ENCODE measurements around the gene GOLGA7B.

Gene GOLGA7B

DNA sequence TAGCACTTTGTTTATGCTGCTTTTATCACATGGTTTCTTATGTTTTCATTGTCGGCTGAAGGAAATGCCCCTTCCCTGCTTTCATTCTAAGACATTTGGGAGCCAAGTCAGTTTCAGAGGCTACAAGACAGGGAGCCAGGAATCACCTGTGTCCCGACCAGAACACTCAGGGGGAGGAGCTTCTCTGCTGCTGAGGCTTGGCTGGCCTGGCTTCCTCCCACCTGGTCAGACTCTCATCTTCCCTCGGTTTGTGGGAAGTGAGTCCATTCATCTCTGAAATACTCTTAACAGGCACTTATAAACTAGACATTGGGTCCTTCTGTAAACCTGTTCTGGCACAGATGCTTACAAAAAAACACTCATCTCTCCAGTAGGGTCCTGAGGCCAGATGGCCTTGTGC, 19.6 kb upstream of the GOLGA7B start:
- TF ChIP-seq ISL1 (CRISPR knock-in tag; IDR thresholded peaks at IDR 0.05) = no peak
- no peak for TF ChIP-seq CSDC2 (CRISPR knock-in tag; IDR thresholded peaks at IDR 0.05)
- TF ChIP-seq PATZ1 (CRISPR knock-in tag; IDR thresholded peaks at IDR 0.05; ENCODE audit: borderline replicate concordance) = no peak
- no peak for TF ChIP-seq POU6F1 (CRISPR knock-in tag; IDR thresholded peaks at IDR 0.05; ENCODE audit: borderline replicate concordance, low read depth)
- TF ChIP-seq, protein P1, sequence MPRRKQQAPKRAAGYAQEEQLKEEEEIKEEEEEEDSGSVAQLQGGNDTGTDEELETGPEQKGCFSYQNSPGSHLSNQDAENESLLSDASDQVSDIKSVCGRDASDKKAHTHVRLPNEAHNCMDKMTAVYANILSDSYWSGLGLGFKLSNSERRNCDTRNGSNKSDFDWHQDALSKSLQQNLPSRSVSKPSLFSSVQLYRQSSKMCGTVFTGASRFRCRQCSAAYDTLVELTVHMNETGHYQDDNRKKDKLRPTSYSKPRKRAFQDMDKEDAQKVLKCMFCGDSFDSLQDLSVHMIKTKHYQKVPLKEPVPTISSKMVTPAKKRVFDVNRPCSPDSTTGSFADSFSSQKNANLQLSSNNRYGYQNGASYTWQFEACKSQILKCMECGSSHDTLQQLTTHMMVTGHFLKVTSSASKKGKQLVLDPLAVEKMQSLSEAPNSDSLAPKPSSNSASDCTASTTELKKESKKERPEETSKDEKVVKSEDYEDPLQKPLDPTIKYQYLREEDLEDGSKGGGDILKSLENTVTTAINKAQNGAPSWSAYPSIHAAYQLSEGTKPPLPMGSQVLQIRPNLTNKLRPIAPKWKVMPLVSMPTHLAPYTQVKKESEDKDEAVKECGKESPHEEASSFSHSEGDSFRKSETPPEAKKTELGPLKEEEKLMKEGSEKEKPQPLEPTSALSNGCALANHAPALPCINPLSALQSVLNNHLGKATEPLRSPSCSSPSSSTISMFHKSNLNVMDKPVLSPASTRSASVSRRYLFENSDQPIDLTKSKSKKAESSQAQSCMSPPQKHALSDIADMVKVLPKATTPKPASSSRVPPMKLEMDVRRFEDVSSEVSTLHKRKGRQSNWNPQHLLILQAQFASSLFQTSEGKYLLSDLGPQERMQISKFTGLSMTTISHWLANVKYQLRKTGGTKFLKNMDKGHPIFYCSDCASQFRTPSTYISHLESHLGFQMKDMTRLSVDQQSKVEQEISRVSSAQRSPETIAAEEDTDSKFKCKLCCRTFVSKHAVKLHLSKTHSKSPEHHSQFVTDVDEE (CRISPR knock-in tag; IDR thresholded peaks at IDR 0.05) = no peak
- TF ChIP-seq PPARA (CRISPR knock-in tag; IDR thresholded peaks at IDR 0.05; ENCODE audit: borderline replicate concordance) = no peak
- ATAC-seq = no peak

DNA sequence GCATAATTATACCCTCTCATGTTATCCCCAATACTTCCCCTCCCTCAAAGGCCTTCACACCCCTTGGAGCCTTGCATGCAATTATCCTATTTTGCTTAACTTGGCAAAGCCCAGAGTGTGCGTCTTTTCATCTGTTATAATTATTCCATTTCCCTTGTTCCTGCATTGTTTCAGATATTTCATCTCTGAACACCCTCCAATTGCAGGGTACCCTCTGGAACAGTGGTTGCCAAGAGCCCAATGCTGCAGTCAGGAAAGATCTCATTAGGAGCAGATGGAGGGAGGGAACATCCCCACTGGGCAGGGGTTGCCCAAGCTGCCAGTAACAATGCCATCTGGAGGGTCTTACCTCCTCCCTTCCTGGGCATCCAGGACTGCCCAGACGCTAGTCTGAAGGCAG, 18.4 kb upstream of the GOLGA7B start:
- no peak for ATAC-seq
- TF ChIP-seq ZFP30 (CRISPR knock-in tag; IDR thresholded peaks at IDR 0.05) (no peak), ZNF70 (CRISPR knock-in tag; IDR thresholded peaks at IDR 0.05) (no peak), ZNF565 (CRISPR knock-in tag; conservative IDR thresholded peaks at IDR 0.05; ENCODE audit: low read depth) (no peak), POU6F1 (CRISPR knock-in tag; IDR thresholded peaks at IDR 0.05; ENCODE audit: borderline replicate concordance, low read depth) (no peak), GLIS3 (CRISPR knock-in tag; IDR thresholded peaks at IDR 0.05) (no peak), CSDC2 (CRISPR knock-in tag; IDR thresholded peaks at IDR 0.05) (no peak), SNAI2 (CRISPR knock-in tag; IDR thresholded peaks at IDR 0.05) (no peak), ZNF8 (CRISPR knock-in tag; IDR thresholded peaks at IDR 0.05) (no peak), OSR1 (CRISPR knock-in tag; IDR thresholded peaks at IDR 0.05) (no peak), ESRRG (CRISPR knock-in tag; IDR thresholded peaks at IDR 0.05) (no peak), PPARA (CRISPR knock-in tag; IDR thresholded peaks at IDR 0.05; ENCODE audit: borderline replicate concordance) (no peak)
- TF ChIP-seq, protein P2, sequence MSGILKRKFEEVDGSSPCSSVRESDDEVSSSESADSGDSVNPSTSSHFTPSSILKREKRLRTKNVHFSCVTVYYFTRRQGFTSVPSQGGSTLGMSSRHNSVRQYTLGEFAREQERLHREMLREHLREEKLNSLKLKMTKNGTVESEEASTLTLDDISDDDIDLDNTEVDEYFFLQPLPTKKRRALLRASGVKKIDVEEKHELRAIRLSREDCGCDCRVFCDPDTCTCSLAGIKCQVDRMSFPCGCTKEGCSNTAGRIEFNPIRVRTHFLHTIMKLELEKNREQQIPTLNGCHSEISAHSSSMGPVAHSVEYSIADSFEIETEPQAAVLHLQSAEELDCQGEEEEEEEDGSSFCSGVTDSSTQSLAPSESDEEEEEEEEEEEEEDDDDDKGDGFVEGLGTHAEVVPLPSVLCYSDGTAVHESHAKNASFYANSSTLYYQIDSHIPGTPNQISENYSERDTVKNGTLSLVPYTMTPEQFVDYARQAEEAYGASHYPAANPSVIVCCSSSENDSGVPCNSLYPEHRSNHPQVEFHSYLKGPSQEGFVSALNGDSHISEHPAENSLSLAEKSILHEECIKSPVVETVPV (CRISPR knock-in tag; IDR thresholded peaks at IDR 0.05) = no peak

GRCh38 chr10:97836446-97836845, 13.2 kb upstream of the GOLGA7B start:
- no peak for TF ChIP-seq SNAI2 (CRISPR knock-in tag; IDR thresholded peaks at IDR 0.05)
- TF ChIP-seq OSR1 (CRISPR knock-in tag; IDR thresholded peaks at IDR 0.05) = no peak
- TF ChIP-seq, protein P3, sequence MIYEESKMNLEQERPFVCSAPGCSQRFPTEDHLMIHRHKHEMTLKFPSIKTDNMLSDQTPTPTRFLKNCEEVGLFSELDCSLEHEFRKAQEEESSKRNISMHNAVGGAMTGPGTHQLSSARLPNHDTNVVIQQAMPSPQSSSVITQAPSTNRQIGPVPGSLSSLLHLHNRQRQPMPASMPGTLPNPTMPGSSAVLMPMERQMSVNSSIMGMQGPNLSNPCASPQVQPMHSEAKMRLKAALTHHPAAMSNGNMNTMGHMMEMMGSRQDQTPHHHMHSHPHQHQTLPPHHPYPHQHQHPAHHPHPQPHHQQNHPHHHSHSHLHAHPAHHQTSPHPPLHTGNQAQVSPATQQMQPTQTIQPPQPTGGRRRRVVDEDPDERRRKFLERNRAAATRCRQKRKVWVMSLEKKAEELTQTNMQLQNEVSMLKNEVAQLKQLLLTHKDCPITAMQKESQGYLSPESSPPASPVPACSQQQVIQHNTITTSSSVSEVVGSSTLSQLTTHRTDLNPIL (CRISPR knock-in tag; IDR thresholded peaks at IDR 0.05; ENCODE audit: low read depth) = no peak
- no peak for TF ChIP-seq ZNF8 (CRISPR knock-in tag; IDR thresholded peaks at IDR 0.05)
- no peak for TF ChIP-seq CSDC2 (CRISPR knock-in tag; IDR thresholded peaks at IDR 0.05)
- no peak for TF ChIP-seq PATZ1 (CRISPR knock-in tag; IDR thresholded peaks at IDR 0.05; ENCODE audit: borderline replicate concordance)
- TF ChIP-seq ZNF565 (CRISPR knock-in tag; conservative IDR thresholded peaks at IDR 0.05; ENCODE audit: low read depth) = no peak
- no peak for TF ChIP-seq RARB (CRISPR knock-in tag; IDR thresholded peaks at IDR 0.05)
- ATAC-seq = no peak

Data from SK-N-SH treated with all-trans-retinoic acid at 6 μM for 48 hours (cell line).